Caco-2 (cell line): ENCODE data around the gene PTPRO. TPM values are rescaled to one million over a fixed set of nuclear protein-coding genes. Genes with fewer than 3 reads are reported as not detected.
A peak's percentile ranks its signal among the peaks of the same experiment; 100 is the strongest.

ENCODE experiments used
- BruUV-seq: library from RNA; stranded (reverse); fragments of 400-500 nt; replicated peaks from 2 replicates; lab custom pipeline; 2021; lab: Mats Ljungman, UMichigan
- CTCF ChIA-PET: fragments of 300-600 bp; sonication (Branson Sonifier 250); formaldehyde crosslinking; loops from one replicate; lab custom pipeline; 2022; ENCODE audit warnings: antibody characterized with exemption; lab: Charles Lee
- POLR2A ChIA-PET: fragments of 300-600 bp; sonication (Branson Sonifier 250); formaldehyde crosslinking; loops from one replicate; lab custom pipeline; 2022; ENCODE audit warnings: antibody characterized with exemption; lab: Charles Lee
- DNase-seq, 2 experiments: peaks; one replicate each; pipeline versions ENCODE4 v3.0.0 to v3.0.0-alpha.2; 2020 to 2022
- H3K27me3 ChIP-seq: replicated peaks from 2 replicates; pipeline ENCODE4 v1.6.0; 2011; ENCODE audit warnings: low read length; ENCODE audit not compliant: control insufficient read depth, insufficient read depth
- H3K36me3 ChIP-seq: 2 replicates; pipeline ENCODE4 v1.5.1; 2011; ENCODE audit warnings: low read length; ENCODE audit not compliant: control insufficient read depth, insufficient read depth
- H3K4me1 ChIP-seq: fragments of 250-450 bp; sonication (Bioruptor Pico); 2 replicates; pipeline ENCODE4 v1.5.1; 2020; ENCODE audit warnings: mild to moderate bottlenecking
- H3K4me3 ChIP-seq: 2 replicates; pipeline ENCODE4 v1.5.1; 2011; ENCODE audit warnings: low read depth, mild to moderate bottlenecking, control low read depth, low read length
- H3K9me3 ChIP-seq: fragments of 250-450 bp; sonication (Bioruptor Pico); 2 replicates; pipeline ENCODE4 v1.5.1; 2020; ENCODE audit warnings: mild to moderate bottlenecking, moderate library complexity
- H3K27ac Mint-ChIP-seq: one replicate; pipeline ENCODE4 v1.8.0; 2022; ENCODE audit warnings: mixed read lengths; ENCODE audit not compliant: unreplicated experiment
- H3K27me3 Mint-ChIP-seq: one replicate; pipeline ENCODE4 v1.8.0; 2022; ENCODE audit warnings: mixed read lengths; ENCODE audit not compliant: insufficient read depth, unreplicated experiment
- H3K36me3 Mint-ChIP-seq: one replicate; pipeline ENCODE4 v1.8.0; 2022; ENCODE audit warnings: mild to moderate bottlenecking, mixed read lengths; ENCODE audit not compliant: insufficient read depth, unreplicated experiment
- H3K4me1 Mint-ChIP-seq: one replicate; pipeline ENCODE4 v1.8.0; 2022; ENCODE audit warnings: low read depth, mixed read lengths; ENCODE audit not compliant: unreplicated experiment
- H3K4me3 Mint-ChIP-seq: one replicate; pipeline ENCODE4 v1.8.0; 2022; ENCODE audit warnings: mild to moderate bottlenecking, moderate library complexity, mixed read lengths; ENCODE audit not compliant: unreplicated experiment
- H3K9me3 Mint-ChIP-seq: one replicate; pipeline ENCODE4 v1.8.0; 2022; ENCODE audit warnings: mixed read lengths; ENCODE audit not compliant: unreplicated experiment
- CTCF ChIP-seq, 2 experiments: fragments of 200-600 bp in 1 of 2; IDR thresholded peaks; 1 replicate in 1 of 2; 2 replicates in 1 of 2; pipeline versions ENCODE4 v1.5.1 to v1.8.0; 2011 to 2022; ENCODE audit warnings: antibody characterized with exemption in 1 of 2, control low read depth in 1 of 2, inconsistent platforms in 1 of 2, low read depth in 1 of 2, low read length in 1 of 2, mild to moderate bottlenecking in 1 of 2, moderate library complexity in 1 of 2; ENCODE audit not compliant: insufficient read depth in 1 of 2, severe bottlenecking in 1 of 2, unreplicated experiment in 1 of 2
- intact Hi-C: fragments of 100-400 bp; cut with micrococcal nuclease; formaldehyde crosslinking; loops from one replicate; pipeline ENCODE4 v1.10.0; 2022; ENCODE audit not compliant: unreplicated experiment
- total RNA-seq: library from RNA; stranded (reverse); gene quantifications from 2 replicates; pipeline ENCODE4 v1.2.3, GENCODE V29; 2022

Gene PTPRO
- total RNA-seq, 1 experiment from 2014 or later = not detected

DNA sequence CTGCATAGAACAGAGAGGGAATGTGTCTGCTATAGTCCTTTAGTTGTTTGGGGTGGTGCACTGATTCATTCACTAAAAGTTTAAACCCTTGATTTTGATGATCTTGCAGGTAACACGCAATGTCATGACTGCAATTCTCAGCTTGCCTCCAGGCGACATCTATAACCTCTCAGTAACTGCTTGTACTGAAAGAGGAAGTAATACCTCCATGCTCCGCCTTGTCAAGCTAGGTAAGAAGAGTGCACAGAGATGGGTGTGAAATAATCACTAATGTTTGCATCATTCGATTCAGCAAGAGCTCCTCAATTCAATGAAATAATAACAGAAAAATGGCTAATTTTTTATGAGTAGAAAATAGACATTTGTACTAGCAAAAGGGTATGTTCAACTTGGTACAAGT is 203.7 kb downstream of the PTPRO start:
- H3K27me3 Mint-ChIP-seq = peaks cover 11% of the 10 kb centered on the region
- TF ChIP-seq CTCF (IDR thresholded peaks at IDR 0.05; ENCODE audit: insufficient read depth in 1 of 2, low read depth in 1 of 2, low read length in 1 of 2, severe bottlenecking in 1 of 2, unreplicated experiment in 1 of 2) = no peak
- peak in 1 of 2 experiments; percentile 6 for DNase-seq
- Histone ChIP-seq H3K36me3 (no peaks in the 10 kb centered on the region), H3K27me3 (no peaks in the 10 kb centered on the region; the same call in 1 of the 2 replicates), H3K4me3 (no peak overlapping the region), H3K9me3 (no peaks in the 10 kb centered on the region), H3K4me1 (no peaks in the 10 kb centered on the region)
- ChIA-PET CTCF (interaction anchor here (1.2 kb wide), 1 partner anchor 332 kb away, joined by 3 read pairs; no protein-coding TSS in a partner anchor), POLR2A (no interaction called here)
- BruUV-seq = no TSS peak
- intact Hi-C loops = no loop called here
- H3K36me3 Mint-ChIP-seq = no peaks in the 10 kb centered on the region
- no peak overlapping the region for H3K4me3 Mint-ChIP-seq
- no peak overlapping the region for H3K27ac Mint-ChIP-seq
- H3K9me3 Mint-ChIP-seq = no peaks in the 10 kb centered on the region
- H3K4me1 Mint-ChIP-seq = no peaks in the 10 kb centered on the region

DNA sequence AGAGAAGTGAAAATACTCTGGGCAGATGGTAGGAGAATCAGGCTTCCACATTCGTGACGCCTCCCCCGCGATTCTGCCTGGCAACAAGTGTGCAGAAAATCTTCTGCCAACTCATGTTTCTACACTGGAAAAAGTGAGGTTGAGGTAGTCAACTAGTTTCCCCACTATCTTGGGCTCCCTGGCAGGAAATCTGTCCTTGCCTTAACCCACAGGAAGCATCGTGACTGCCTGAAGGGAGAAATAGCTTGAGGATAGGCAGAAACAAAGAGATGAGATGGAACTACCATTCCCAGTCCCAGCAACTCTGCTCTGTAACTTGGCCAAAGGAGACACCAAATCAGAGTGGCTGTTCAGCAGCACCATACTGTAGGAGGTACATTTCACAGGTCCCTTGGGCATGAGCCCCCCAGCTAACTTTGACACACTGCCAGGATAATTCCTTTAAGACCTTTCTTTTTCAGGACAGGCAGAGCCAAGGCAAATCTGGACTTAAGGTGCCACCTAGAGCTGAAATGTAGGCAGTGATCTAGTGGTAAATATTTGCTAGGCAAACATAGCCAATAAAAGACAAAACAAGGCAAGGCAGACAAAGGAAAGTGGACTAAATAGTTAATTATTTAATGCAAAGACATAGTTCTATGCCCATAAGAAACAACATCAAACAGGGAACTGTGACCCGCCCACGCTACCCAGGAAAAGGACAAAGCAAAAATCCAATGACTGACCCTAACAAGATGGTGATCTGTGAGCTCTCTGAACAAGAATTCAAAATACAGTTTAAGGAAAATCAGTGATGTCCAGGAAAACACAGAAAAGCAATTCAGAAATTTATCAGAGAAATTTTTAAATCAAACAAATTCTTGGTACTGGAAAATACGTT is 205.1 kb downstream of the PTPRO start:
- H3K4me3 ChIP-seq = no peak overlapping the region
- Mint-ChIP-seq H3K27me3 (peaks cover 11% of the 10 kb centered on the region), H3K4me1 (no peaks in the 10 kb centered on the region), H3K36me3 (no peaks in the 10 kb centered on the region), H3K4me3 (no peak overlapping the region), H3K27ac (no peak overlapping the region), H3K9me3 (no peaks in the 10 kb centered on the region)
- intact Hi-C loops = loop anchor here (1.0 kb wide), 1 partner anchor 251 kb away; no protein-coding TSS in a partner anchor
- H3K4me1 ChIP-seq = no peaks in the 10 kb centered on the region
- H3K27me3 ChIP-seq = no peaks in the 10 kb centered on the region; the same call in 1 of the 2 replicates
- no peaks in the 10 kb centered on the region for H3K9me3 ChIP-seq
- DNase-seq = peak in 1 of 2 experiments; percentile 38
- peak; percentile 32 to 52 for TF ChIP-seq CTCF (IDR thresholded peaks at IDR 0.05; ENCODE audit: insufficient read depth in 1 of 2, low read depth in 1 of 2, low read length in 1 of 2, severe bottlenecking in 1 of 2, unreplicated experiment in 1 of 2)
- POLR2A ChIA-PET = no interaction called here
- CTCF ChIA-PET = interaction anchor here (0.8 to 1.1 kb wide), 2 partner anchors 251 to 743 kb away, joined by 3 read pairs; no protein-coding TSS in a partner anchor
- no TSS peak for BruUV-seq
- H3K36me3 ChIP-seq = no peaks in the 10 kb centered on the region

DNA sequence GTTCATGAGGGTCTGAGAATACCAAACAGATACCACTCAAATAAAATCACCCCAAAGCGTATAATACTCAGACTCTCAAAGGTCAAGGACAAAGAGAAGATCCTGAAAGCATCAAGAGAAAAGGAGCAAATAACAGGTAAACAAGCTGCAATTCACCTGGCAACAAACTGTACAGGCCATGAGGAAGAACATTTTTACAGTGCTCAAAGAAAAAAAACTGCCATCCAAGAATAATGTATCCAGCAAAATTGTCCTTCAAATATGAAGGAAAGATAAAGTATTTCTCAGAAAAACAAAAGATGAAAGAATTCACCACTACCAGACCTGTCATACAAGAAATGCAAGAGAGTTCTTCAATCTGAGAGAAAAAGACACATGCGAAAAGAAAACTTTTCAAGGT is 206.4 kb downstream of the PTPRO start:
- no peak for TF ChIP-seq CTCF (IDR thresholded peaks at IDR 0.05; ENCODE audit: insufficient read depth in 1 of 2, low read depth in 1 of 2, low read length in 1 of 2, severe bottlenecking in 1 of 2, unreplicated experiment in 1 of 2)
- H3K27ac Mint-ChIP-seq = no peak overlapping the region
- no peaks in the 10 kb centered on the region for H3K4me1 Mint-ChIP-seq
- Histone ChIP-seq H3K27me3 (no peaks in the 10 kb centered on the region; the same call in 1 of the 2 replicates), H3K4me1 (no peaks in the 10 kb centered on the region), H3K9me3 (no peaks in the 10 kb centered on the region), H3K4me3 (no peak overlapping the region), H3K36me3 (no peaks in the 10 kb centered on the region)
- no peaks in the 10 kb centered on the region for H3K9me3 Mint-ChIP-seq
- peaks cover 11% of the 10 kb centered on the region for H3K27me3 Mint-ChIP-seq
- H3K36me3 Mint-ChIP-seq = no peaks in the 10 kb centered on the region
- intact Hi-C loops = no loop called here
- H3K4me3 Mint-ChIP-seq = no peak overlapping the region
- no peak for DNase-seq
- ChIA-PET CTCF (no interaction called here), POLR2A (no interaction called here)
- no TSS peak for BruUV-seq
